Measurements from ENCODE around the gene SLF1.

DNA sequence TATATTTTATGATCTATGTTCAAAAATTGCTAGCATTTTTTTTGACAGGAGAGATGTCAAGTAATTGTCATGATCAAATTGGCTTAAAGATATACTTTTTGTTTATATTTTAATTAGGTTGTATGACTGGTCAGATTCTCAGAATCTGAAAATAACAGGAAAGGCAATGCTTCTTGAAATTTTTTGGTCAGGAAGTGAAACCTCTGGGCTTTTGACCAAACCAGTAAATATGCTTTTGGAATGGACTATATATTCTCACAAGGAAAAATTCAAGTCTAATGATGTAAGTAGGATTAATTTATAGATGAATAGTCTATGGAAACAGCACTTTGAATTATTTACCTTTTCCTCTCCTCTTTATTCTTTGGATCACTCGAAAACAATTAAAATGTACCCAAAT lies 52.3 kb downstream of the SLF1 start:
- TF ChIP-seq CTCF (IDR thresholded peaks at IDR 0.05) (no peak), POLR2A (IDR thresholded peaks at IDR 0.05) (no peak)

All from body of pancreas (tissue), 4 donors.